Measurements from ENCODE around the gene SEPTIN5. TPM values are rescaled to one million over a fixed set of nuclear protein-coding genes. Genes with fewer than 3 reads are reported as not detected.
A peak's percentile ranks its signal among the peaks of the same experiment; 100 is the strongest.

Gene SEPTIN5
- total and polyA plus RNA-seq, 9 of the 15 experiments (the other 6 are each of a cell fraction or from before 2014, with no cell fraction given) = 0.03 to 195 (median 119) TPM

DNA sequence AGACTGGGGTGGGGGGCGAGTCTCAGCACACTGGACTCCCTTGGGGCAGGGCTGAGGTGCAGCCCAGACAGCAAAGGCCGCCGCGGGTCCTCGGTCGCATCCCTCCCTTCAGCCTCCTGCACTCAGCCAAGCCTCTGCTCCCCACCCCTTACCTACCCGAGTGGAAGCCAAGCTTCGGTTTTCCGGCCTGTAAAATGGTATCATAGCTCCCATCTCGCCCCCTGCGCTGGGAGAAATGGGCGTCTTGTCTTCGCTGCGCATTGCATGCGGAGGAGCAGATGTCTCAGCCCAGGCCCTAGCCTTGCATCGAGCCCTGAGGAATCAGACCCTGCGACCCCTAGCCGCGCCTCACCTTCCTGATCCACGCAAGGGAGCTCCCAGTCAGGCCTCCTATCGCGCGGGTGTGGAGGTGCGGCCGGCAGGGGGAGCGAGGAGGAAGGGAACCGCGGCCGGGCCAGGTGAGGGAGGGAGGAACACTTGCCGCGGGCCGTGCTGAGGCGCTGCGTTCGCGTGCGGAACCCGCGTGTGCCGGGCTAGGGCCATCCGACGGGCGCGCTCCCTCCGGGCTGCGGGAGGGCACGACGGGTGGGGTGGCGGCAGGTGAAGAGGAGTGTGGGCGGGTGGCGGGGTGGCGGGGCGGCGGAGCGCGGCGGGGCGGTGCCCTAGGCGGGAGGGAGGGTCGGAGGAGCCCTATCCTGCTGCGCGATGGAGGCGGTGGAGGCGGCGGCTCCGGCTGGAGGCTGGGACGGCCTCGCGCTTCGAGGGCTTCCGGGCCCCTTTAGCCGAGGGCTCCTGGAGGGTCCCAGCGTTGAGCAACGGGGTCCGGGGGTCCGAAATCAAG lies 42.2 kb downstream of the SEPTIN5 start (continued):
- TF ChIP-seq, protein P1, sequence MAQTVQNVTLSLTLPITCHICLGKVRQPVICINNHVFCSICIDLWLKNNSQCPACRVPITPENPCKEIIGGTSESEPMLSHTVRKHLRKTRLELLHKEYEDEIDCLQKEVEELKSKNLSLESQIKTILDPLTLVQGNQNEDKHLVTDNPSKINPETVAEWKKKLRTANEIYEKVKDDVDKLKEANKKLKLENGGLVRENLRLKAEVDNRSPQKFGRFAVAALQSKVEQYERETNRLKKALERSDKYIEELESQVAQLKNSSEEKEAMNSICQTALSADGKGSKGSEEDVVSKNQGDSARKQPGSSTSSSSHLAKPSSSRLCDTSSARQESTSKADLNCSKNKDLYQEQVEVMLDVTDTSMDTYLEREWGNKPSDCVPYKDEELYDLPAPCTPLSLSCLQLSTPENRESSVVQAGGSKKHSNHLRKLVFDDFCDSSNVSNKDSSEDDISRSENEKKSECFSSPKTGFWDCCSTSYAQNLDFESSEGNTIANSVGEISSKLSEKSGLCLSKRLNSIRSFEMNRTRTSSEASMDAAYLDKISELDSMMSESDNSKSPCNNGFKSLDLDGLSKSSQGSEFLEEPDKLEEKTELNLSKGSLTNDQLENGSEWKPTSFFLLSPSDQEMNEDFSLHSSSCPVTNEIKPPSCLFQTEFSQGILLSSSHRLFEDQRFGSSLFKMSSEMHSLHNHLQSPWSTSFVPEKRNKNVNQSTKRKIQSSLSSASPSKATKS (CRISPR knock-in tag; IDR thresholded peaks at IDR 0.05) = no peak
- TF ChIP-seq ZNF253 (CRISPR knock-in tag; conservative IDR thresholded peaks at IDR 0.05) (no peak), ETS2 (tag; IDR thresholded peaks at IDR 0.05; ENCODE audit: borderline replicate concordance, poor library complexity, severe bottlenecking) (no peak), NUFIP1 (IDR thresholded peaks at IDR 0.05; ENCODE audit: partially characterized antibody) (peak; percentile 68), HOXB6 (CRISPR knock-in tag; IDR thresholded peaks at IDR 0.05; ENCODE audit: borderline replicate concordance) (no peak), KLF10 (CRISPR knock-in tag; IDR thresholded peaks at IDR 0.05) (no peak), MAFK (IDR thresholded peaks at IDR 0.05; ENCODE audit: low read length) (no peak), SAFB (IDR thresholded peaks at IDR 0.05; ENCODE audit: borderline replicate concordance, low read depth, low read length) (peak; percentile 91; the same call in 1 of the 2 replicates), ID3 (CRISPR knock-in tag; IDR thresholded peaks at IDR 0.05) (no peak), ID3 (tag; IDR thresholded peaks at IDR 0.05) (peak; percentile 79; the same call in 1 of the 2 replicates), EZH2 (IDR thresholded peaks at IDR 0.05; ENCODE audit: borderline replicate concordance, low read depth, low read length) (peak; percentile 99), DMBX1 (CRISPR knock-in tag; IDR thresholded peaks at IDR 0.05; ENCODE audit: borderline replicate concordance) (no peak), MYNN (IDR thresholded peaks at IDR 0.05) (no peak; the same call in 1 of the 2 replicates), MYNN (CRISPR knock-in tag; IDR thresholded peaks at IDR 0.05) (peak; percentile 10; the same call in 1 of the 2 replicates), ZFPM2 (CRISPR knock-in tag; IDR thresholded peaks at IDR 0.05) (0 out of 2 replicates have a peak, but pooled peaks have one; percentile 29), ZFP1 (CRISPR knock-in tag; IDR thresholded peaks at IDR 0.05) (no peak), MLLT1 (IDR thresholded peaks at IDR 0.05) (peak in 1 of 2 experiments; percentile 61; a peak in 1 of 4 replicates), ZKSCAN8 (CRISPR knock-in tag; IDR thresholded peaks at IDR 0.05) (no peak), ZNF707 (CRISPR knock-in tag; conservative IDR thresholded peaks at IDR 0.05) (no peak), ZNF445 (CRISPR knock-in tag; IDR thresholded peaks at IDR 0.05; ENCODE audit: low read depth) (no peak), ARHGAP35 (IDR thresholded peaks at IDR 0.05; ENCODE audit: partially characterized antibody) (no peak)
- TF ChIP-seq, protein P2, sequence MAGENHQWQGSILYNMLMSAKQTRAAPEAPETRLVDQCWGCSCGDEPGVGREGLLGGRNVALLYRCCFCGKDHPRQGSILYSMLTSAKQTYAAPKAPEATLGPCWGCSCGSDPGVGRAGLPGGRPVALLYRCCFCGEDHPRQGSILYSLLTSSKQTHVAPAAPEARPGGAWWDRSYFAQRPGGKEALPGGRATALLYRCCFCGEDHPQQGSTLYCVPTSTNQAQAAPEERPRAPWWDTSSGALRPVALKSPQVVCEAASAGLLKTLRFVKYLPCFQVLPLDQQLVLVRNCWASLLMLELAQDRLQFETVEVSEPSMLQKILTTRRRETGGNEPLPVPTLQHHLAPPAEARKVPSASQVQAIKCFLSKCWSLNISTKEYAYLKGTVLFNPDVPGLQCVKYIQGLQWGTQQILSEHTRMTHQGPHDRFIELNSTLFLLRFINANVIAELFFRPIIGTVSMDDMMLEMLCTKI (IDR thresholded peaks at IDR 0.05; ENCODE audit: partially characterized antibody) = no peak
